PFSK-1 (cell line): ENCODE data around the gene CCDC196.

ENCODE experiments used
- POLR2AphosphoS5 ChIP-seq: IDR thresholded peaks from 2 replicates; pipeline ENCODE4 v1.6.1; 2012; ENCODE audit warnings: low read depth, mild to moderate bottlenecking, control low read depth, low read length, moderate library complexity
- TAF1 ChIP-seq: IDR thresholded peaks from 2 replicates; pipeline ENCODE4 v1.6.1; 2012; ENCODE audit warnings: low read length, control low read depth, borderline replicate concordance; ENCODE audit not compliant: insufficient read depth

- no peak for TF ChIP-seq POLR2AphosphoS5
- TF ChIP-seq TAF1 = no peak
These were observed 9.2 kb upstream of the CCDC196 start for GRCh38 chr14:66476964-66477363.
